IMR-90 (cell line): ENCODE results near the gene HDHD2. TPM values are rescaled to one million over a fixed set of nuclear protein-coding genes. Genes with fewer than 3 reads are reported as not detected.

Experiments
- ATAC-seq: fragments of 200-7000 bp; cut with Tn5 transposase; 2 replicates; pipeline ENCODE4 v1.9.1; 2020; ENCODE audit warnings: low read depth, mild to moderate bottlenecking, moderate library complexity
- BruUV-seq: library from RNA; stranded (reverse); fragments of 400-500 nt; replicated peaks from 2 replicates; lab custom pipeline; 2021; lab: Mats Ljungman, UMichigan
- CTCF ChIA-PET: fragments of 300-600 bp; formaldehyde crosslinking; extraction: SDS; loops from one replicate; lab custom pipeline; 2021; ENCODE audit warnings: antibody characterized with exemption; lab: Yijun Ruan, JAX
- POLR2A ChIA-PET: fragments of 300-600 bp; sonication (Branson Sonifier 250); formaldehyde crosslinking; loops from one replicate; lab custom pipeline; 2022; ENCODE audit warnings: antibody characterized with exemption; ENCODE audit not compliant: unreplicated experiment; lab: Charles Lee
- DNase-seq: peaks from one replicate; pipeline ENCODE4 v3.0.0; 2013
- H2AFZ ChIP-seq: replicated peaks from 2 replicates; pipeline ENCODE3; 2013; ENCODE audit warnings: low read length, mild to moderate bottlenecking; ENCODE audit not compliant: poor library complexity
- H2AK5ac ChIP-seq: 2 replicates; pipeline ENCODE4 v1.6.1; 2013; ENCODE audit warnings: low read depth, low read length, inconsistent platforms
- H2AK9ac ChIP-seq: replicated peaks from 2 replicates; pipeline ENCODE3; 2013; ENCODE audit warnings: mild to moderate bottlenecking, low read depth, low read length, moderate library complexity; ENCODE audit not compliant: poor library complexity
- H2BK120ac ChIP-seq: 2 replicates; pipeline ENCODE4 v1.6.1; 2013; ENCODE audit warnings: low read depth, low read length, inconsistent platforms
- H2BK15ac ChIP-seq: 3 replicates; pipeline ENCODE4 v1.6.1; 2013; ENCODE audit warnings: low read depth, low read length, inconsistent platforms
- H2BK20ac ChIP-seq: 2 replicates; pipeline ENCODE4 v1.6.1; 2013; ENCODE audit warnings: low read depth, mild to moderate bottlenecking, inconsistent platforms, low read length, moderate library complexity
- H2BK5ac ChIP-seq: 2 replicates; pipeline ENCODE4 v1.6.1; 2013; ENCODE audit warnings: mild to moderate bottlenecking, low read depth, low read length, inconsistent platforms; ENCODE audit not compliant: poor library complexity, severe bottlenecking
- H3K14ac ChIP-seq: replicated peaks from 2 replicates; pipeline ENCODE4 v1.6.1; 2013; ENCODE audit warnings: low read depth, low read length, inconsistent platforms
- H3K18ac ChIP-seq: 2 replicates; pipeline ENCODE4 v1.6.1; 2013; ENCODE audit warnings: low read depth, low read length, control low read depth
- H3K23ac ChIP-seq: 2 replicates; pipeline ENCODE4 v1.6.1; 2013; ENCODE audit warnings: low read depth, low read length, inconsistent platforms
- H3K27ac ChIP-seq: 2 replicates; pipeline ENCODE4 v1.5.1; 2013; ENCODE audit warnings: mild to moderate bottlenecking, control low read depth, low read length; ENCODE audit not compliant: insufficient read depth
- H3K27me3 ChIP-seq: 2 replicates; pipeline ENCODE4 v1.6.1; 2013; ENCODE audit warnings: low read length; ENCODE audit not compliant: control insufficient read depth, insufficient read depth
- H3K36me3 ChIP-seq: 2 replicates; pipeline ENCODE4 v1.6.1; 2013; ENCODE audit warnings: low read length, mixed read lengths; ENCODE audit not compliant: control insufficient read depth, insufficient read depth
- H3K4ac ChIP-seq: 2 replicates; pipeline ENCODE4 v1.6.1; 2013; ENCODE audit warnings: low read depth, low read length, inconsistent platforms
- H3K4me1 ChIP-seq: 2 replicates; pipeline ENCODE4 v1.6.1; 2013; ENCODE audit warnings: low read length, mixed read lengths; ENCODE audit not compliant: control insufficient read depth, insufficient read depth
- H3K4me2 ChIP-seq: 2 replicates; pipeline ENCODE4 v1.6.1; 2013; ENCODE audit warnings: low read depth, mild to moderate bottlenecking, control low read depth, low read length, moderate library complexity
- H3K4me3 ChIP-seq: 2 replicates; pipeline ENCODE4 v1.5.1; 2013; ENCODE audit warnings: low read depth, mild to moderate bottlenecking, control low read depth, low read length, moderate library complexity; ENCODE audit not compliant: insufficient read depth
- H3K56ac ChIP-seq: 2 replicates; pipeline ENCODE4 v1.6.1; 2013; ENCODE audit warnings: low read length, inconsistent platforms; ENCODE audit not compliant: insufficient read depth; ENCODE audit errors: extremely low read depth
- H3K79me1 ChIP-seq, 2 experiments: 2 replicates each; pipeline ENCODE4 v1.6.1; 2013; ENCODE audit warnings: low read length in 2 of 2, inconsistent platforms in 1 of 2, low read depth in 1 of 2
- H3K9ac ChIP-seq: 2 replicates; pipeline ENCODE4 v1.6.1; 2013; ENCODE audit warnings: low read depth, low read length, control low read depth
- H3K9me1 ChIP-seq: 2 replicates; pipeline ENCODE4 v1.6.1; 2013; ENCODE audit warnings: low read length, inconsistent platforms; ENCODE audit not compliant: insufficient read depth
- H3K9me3 ChIP-seq: 2 replicates; pipeline ENCODE4 v1.6.1; 2013; ENCODE audit warnings: low read length; ENCODE audit not compliant: control insufficient read depth, insufficient read depth
- H4K20me1 ChIP-seq: 2 replicates; pipeline ENCODE4 v1.6.1; 2013; ENCODE audit warnings: low read length, inconsistent platforms; ENCODE audit not compliant: insufficient read depth
- H4K5ac ChIP-seq: 2 replicates; pipeline ENCODE4 v1.6.1; 2013; ENCODE audit warnings: mild to moderate bottlenecking, low read depth, low read length, control low read depth
- H4K8ac ChIP-seq, 2 experiments: 2 replicates each; pipeline ENCODE4 v1.6.1; 2013; ENCODE audit warnings: low read depth in 2 of 2, low read length in 2 of 2, control low read depth in 1 of 2, inconsistent platforms in 1 of 2
- H4K91ac ChIP-seq: 2 replicates; pipeline ENCODE4 v1.6.1; 2013; ENCODE audit warnings: low read depth, low read length, inconsistent platforms; ENCODE audit not compliant: insufficient read depth
- BHLHE40 ChIP-seq: fragments of 150-350 bp; IDR thresholded peaks from 2 replicates; pipeline ENCODE4 v1.6.1; 2016; ENCODE audit warnings: mild to moderate bottlenecking, low read depth, low read length
- CEBPB ChIP-seq: IDR thresholded peaks from 2 replicates; pipeline ENCODE4 v1.6.1; 2012; ENCODE audit warnings: low read depth, low read length, improper control_type of control experiment
- CHD1 ChIP-seq: IDR thresholded peaks from 2 replicates; pipeline ENCODE4 v1.6.1; 2012; ENCODE audit warnings: low read depth, low read length, improper control_type of control experiment
- FOS ChIP-seq: fragments of 150-350 bp; IDR thresholded peaks from 2 replicates; pipeline ENCODE4 v1.6.1; 2016; ENCODE audit warnings: low read depth, low read length
- MAFK ChIP-seq: IDR thresholded peaks from 2 replicates; pipeline ENCODE4 v1.6.1; 2012; ENCODE audit warnings: low read depth, low read length, improper control_type of control experiment
- MAZ ChIP-seq: IDR thresholded peaks from 2 replicates; pipeline ENCODE4 v1.6.1; 2012; ENCODE audit warnings: low read depth, mild to moderate bottlenecking, low read length, improper control_type of control experiment, moderate library complexity, borderline replicate concordance
- MXI1 ChIP-seq: IDR thresholded peaks from 2 replicates; pipeline ENCODE4 v1.6.1; 2012; ENCODE audit warnings: low read depth, mild to moderate bottlenecking, low read length, moderate library complexity, borderline replicate concordance
- NFE2L2 ChIP-seq: fragments of 150-350 bp; IDR thresholded peaks from 2 replicates; pipeline ENCODE4 v1.6.1; 2016; ENCODE audit warnings: low read depth, mild to moderate bottlenecking, low read length
- POLR2A ChIP-seq: IDR thresholded peaks from 2 replicates; pipeline ENCODE4 v1.6.1; 2012; ENCODE audit warnings: mild to moderate bottlenecking, low read depth, low read length
- RAD21 ChIP-seq: IDR thresholded peaks from 2 replicates; pipeline ENCODE4 v1.6.1; 2012; ENCODE audit warnings: low read length, improper control_type of control experiment
- RCOR1 ChIP-seq: IDR thresholded peaks from 2 replicates; pipeline ENCODE4 v1.6.1; 2012; ENCODE audit warnings: mild to moderate bottlenecking, low read length, improper control_type of control experiment; ENCODE audit not compliant: insufficient replicate concordance
- RFX5 ChIP-seq: IDR thresholded peaks from 2 replicates; pipeline ENCODE4 v1.8.0; 2012; ENCODE audit warnings: low read depth, mild to moderate bottlenecking, low read length, moderate library complexity
- SMC3 ChIP-seq: fragments of 150-350 bp; IDR thresholded peaks from 2 replicates; pipeline ENCODE4 v1.6.1; 2016; ENCODE audit warnings: low read depth, mild to moderate bottlenecking, antibody characterized with exemption, low read length, moderate library complexity
- dilution Hi-C: fragments of 300-500 bp; cut with HindIII; formaldehyde crosslinking; loops from one replicate; pipeline ENCODE4 v1.14.3; 2018; ENCODE audit warnings: low sequenced_read_pairs; ENCODE audit not compliant: unreplicated experiment
- in situ Hi-C: fragments of 300-500 bp; cut with MboI; formaldehyde crosslinking; loops from 3 replicates; pipeline ENCODE4 v1.14.3; 2019; ENCODE audit warnings: low sequenced_read_pairs, inconsistent platforms, mixed read lengths
- intact Hi-C: fragments of 100-400 bp; cut with micrococcal nuclease; formaldehyde crosslinking; loops from 2 replicates; pipeline ENCODE4 v1.10.0; 2022
- polyA plus RNA-seq, 3 experiments: library from polyadenylated mRNA; depleted of rRNA; stranded (reverse); fragments of >200 nt; gene quantifications; 2 replicates each; pipeline ENCODE4 v1.2.3, GENCODE V29; 2012; ENCODE audit warnings: low replicate concordance in 1 of 3
- total RNA-seq: library from RNA; depleted of rRNA; stranded (reverse); fragments of >200 nt; gene quantifications from 2 replicates; pipeline ENCODE4 v1.2.3, GENCODE V29; 2012
- TF ChIP-seq, protein P1 (sequence below): fragments of 150-350 bp; IDR thresholded peaks from 2 replicates; pipeline ENCODE4 v1.6.1; 2017; ENCODE audit warnings: mild to moderate bottlenecking, antibody characterized with exemption, low read length, low read depth
- TF ChIP-seq, protein P2 (sequence below): conservative IDR thresholded peaks from 2 replicates; pipeline ENCODE4 v1.5.1; 2012; ENCODE audit warnings: mild to moderate bottlenecking, low read depth, low read length, improper control_type of control experiment
- TF ChIP-seq, protein P3 (sequence below): fragments of 150-350 bp; IDR thresholded peaks from 2 replicates; pipeline ENCODE4 v1.6.1; 2016; ENCODE audit warnings: low read depth, mild to moderate bottlenecking, low read length, moderate library complexity, borderline replicate concordance

The HDHD2 gene
- total and polyA plus RNA-seq, 2 of the 4 experiments (the other 2 are of a cell fraction) = 7.2 to 18.6 TPM

DNA sequence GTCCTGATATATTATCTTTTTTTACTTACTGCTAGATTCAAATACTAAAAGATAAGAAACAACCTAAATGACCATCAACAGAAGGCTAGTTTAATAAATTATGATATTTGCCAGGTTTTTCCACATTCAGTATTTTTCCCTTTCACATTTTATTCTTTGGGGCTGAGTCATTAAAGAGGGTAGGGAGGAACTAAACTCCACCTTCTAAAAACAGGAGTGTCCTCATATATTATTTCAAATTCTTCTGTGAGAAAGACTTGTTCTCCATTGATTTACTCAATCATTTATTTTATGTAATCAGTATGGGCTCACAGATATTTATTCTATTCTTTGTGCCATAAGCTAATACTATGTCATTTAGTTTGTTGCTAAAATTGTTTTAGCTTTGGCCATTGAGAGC is 9.0 kb downstream of the HDHD2 start:
- CTCF ChIA-PET = no interaction called here
- H3K4ac ChIP-seq = no peak overlapping the region
- POLR2A ChIA-PET = no interaction called here
- H4K91ac ChIP-seq = no peak overlapping the region
- no peak overlapping the region for H2AFZ ChIP-seq
- H3K27ac ChIP-seq = no peak overlapping the region
- H3K18ac ChIP-seq = no peak overlapping the region
- peaks cover 3% of the 10 kb centered on the region; the same call in 1 of the 2 replicates for H3K9me1 ChIP-seq
- peaks cover 12 to 35% of the 10 kb centered on the region in 2 experiments for H3K79me1 ChIP-seq
- H3K14ac ChIP-seq = no peak overlapping the region
- TF ChIP-seq RCOR1 (no peak), SMC3 (no peak), NFE2L2 (no peak), BHLHE40 (no peak), MXI1 (no peak), RFX5 (no peak), MAZ (no peak), CEBPB (no peak), RAD21 (no peak), POLR2A (no peak), MAFK (no peak), CHD1 (no peak), FOS (no peak)
- TF ChIP-seq, protein P1, sequence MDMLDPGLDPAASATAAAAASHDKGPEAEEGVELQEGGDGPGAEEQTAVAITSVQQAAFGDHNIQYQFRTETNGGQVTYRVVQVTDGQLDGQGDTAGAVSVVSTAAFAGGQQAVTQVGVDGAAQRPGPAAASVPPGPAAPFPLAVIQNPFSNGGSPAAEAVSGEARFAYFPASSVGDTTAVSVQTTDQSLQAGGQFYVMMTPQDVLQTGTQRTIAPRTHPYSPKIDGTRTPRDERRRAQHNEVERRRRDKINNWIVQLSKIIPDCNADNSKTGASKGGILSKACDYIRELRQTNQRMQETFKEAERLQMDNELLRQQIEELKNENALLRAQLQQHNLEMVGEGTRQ = no peak
- TF ChIP-seq, protein P2, sequence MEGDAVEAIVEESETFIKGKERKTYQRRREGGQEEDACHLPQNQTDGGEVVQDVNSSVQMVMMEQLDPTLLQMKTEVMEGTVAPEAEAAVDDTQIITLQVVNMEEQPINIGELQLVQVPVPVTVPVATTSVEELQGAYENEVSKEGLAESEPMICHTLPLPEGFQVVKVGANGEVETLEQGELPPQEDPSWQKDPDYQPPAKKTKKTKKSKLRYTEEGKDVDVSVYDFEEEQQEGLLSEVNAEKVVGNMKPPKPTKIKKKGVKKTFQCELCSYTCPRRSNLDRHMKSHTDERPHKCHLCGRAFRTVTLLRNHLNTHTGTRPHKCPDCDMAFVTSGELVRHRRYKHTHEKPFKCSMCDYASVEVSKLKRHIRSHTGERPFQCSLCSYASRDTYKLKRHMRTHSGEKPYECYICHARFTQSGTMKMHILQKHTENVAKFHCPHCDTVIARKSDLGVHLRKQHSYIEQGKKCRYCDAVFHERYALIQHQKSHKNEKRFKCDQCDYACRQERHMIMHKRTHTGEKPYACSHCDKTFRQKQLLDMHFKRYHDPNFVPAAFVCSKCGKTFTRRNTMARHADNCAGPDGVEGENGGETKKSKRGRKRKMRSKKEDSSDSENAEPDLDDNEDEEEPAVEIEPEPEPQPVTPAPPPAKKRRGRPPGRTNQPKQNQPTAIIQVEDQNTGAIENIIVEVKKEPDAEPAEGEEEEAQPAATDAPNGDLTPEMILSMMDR = no peak
- TF ChIP-seq, protein P3, sequence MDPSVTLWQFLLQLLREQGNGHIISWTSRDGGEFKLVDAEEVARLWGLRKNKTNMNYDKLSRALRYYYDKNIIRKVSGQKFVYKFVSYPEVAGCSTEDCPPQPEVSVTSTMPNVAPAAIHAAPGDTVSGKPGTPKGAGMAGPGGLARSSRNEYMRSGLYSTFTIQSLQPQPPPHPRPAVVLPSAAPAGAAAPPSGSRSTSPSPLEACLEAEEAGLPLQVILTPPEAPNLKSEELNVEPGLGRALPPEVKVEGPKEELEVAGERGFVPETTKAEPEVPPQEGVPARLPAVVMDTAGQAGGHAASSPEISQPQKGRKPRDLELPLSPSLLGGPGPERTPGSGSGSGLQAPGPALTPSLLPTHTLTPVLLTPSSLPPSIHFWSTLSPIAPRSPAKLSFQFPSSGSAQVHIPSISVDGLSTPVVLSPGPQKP = no peak
- no peak overlapping the region for H2AK5ac ChIP-seq
- intact Hi-C loops (no loop called here), dilution Hi-C loops (no loop called here), in situ Hi-C loops (no loop called here)
- no peak overlapping the region for H2BK5ac ChIP-seq
- no TSS peak for BruUV-seq
- H2AK9ac ChIP-seq = no peak overlapping the region
- no peak overlapping the region for H2BK15ac ChIP-seq
- no peak overlapping the region for H4K5ac ChIP-seq
- no peaks in the 10 kb centered on the region for H3K9me3 ChIP-seq
- H3K23ac ChIP-seq = no peak overlapping the region
- 0 out of 2 replicates have a peak, but pooled peaks cover 5% of the 10 kb centered on the region for H4K20me1 ChIP-seq
- H3K36me3 ChIP-seq = 0 out of 2 replicates have a peak, but pooled peaks cover 1% of the 10 kb centered on the region
- DNase-seq (no peak), ATAC-seq (no peak)
- no peaks in the 10 kb centered on the region for H3K4me1 ChIP-seq
- no peak overlapping the region for H3K4me2 ChIP-seq
- H2BK120ac ChIP-seq = no peak overlapping the region
- no peaks in the 10 kb centered on the region for H3K27me3 ChIP-seq
- no peak overlapping the region for H2BK20ac ChIP-seq
- H3K4me3 ChIP-seq = no peak overlapping the region
- H3K56ac ChIP-seq = no peak overlapping the region
- H4K8ac ChIP-seq = no peak overlapping the region
- H3K9ac ChIP-seq = no peak overlapping the region
